ENCODE data around the gene SPON1. TPM values are rescaled to one million over a fixed set of nuclear protein-coding genes. Genes with fewer than 3 reads are reported as not detected.
"Not testable (repeated sequence)": the region's sequence is repeated elsewhere in the genome, so short reads cannot be mapped to it uniquely, and the experiment has no call there.

Gene SPON1
- total and polyA plus RNA-seq, 4 donors, result 0.72 to 4.9 (median 1.2) TPM

DNA sequence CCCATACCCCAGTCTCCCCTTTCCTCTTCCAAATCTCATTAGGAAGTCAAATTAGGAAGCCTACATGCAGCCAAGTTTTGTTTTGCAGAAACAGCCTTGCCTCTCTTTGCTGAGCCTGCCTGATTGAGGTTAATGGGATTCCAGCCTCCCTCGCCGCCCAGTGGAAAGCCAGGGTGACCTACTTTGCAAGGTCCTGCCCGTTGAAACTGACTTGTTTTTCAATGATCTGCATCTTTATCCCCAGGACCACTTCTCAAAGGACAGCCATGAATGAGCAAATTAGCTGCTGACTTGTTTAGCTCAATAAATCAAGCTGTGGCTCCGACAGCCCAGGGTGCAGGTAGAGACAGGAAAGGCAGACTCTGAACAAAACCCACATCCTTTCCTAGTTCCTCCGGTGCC, 286.1 kb downstream of the SPON1 start:
- no peak for DNase-seq (ENCODE audit: low spot score)
- H3K9ac ChIP-seq (ENCODE audit: low read depth in 1 of 2, low read length in 2 of 2), result no peak overlapping the region
- TF ChIP-seq RXRA (IDR thresholded peaks at IDR 0.05) (no peak), RAD21 (IDR thresholded peaks at IDR 0.05) (peak in 1 of 2 donors; percentile 23), FOXA1 (IDR thresholded peaks at IDR 0.05) (no peak)
- TF ChIP-seq, protein P1, sequence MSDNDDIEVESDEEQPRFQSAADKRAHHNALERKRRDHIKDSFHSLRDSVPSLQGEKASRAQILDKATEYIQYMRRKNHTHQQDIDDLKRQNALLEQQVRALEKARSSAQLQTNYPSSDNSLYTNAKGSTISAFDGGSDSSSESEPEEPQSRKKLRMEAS (IDR thresholded peaks at IDR 0.05), result no peak
- H3K4me3 ChIP-seq (ENCODE audit: low read depth in 1 of 3, low read length in 3 of 3), result no peak overlapping the region
- WGBS, result 48% methylated on average over 5 of the region's 5 CpGs
- H3K9me3 ChIP-seq (ENCODE audit: control insufficient read depth in 4 of 4, low read length in 3 of 4), result no peaks in the 10 kb centered on the region
- no peaks in the 10 kb centered on the region for H3K36me3 ChIP-seq (ENCODE audit: control insufficient read depth in 4 of 4, insufficient read depth in 3 of 4, low read depth in 1 of 4, low read length in 3 of 4)
- H3K27ac ChIP-seq (ENCODE audit: low read depth in 1 of 2, low read length in 2 of 2), result no peak overlapping the region
- H3K4me1 ChIP-seq (ENCODE audit: control insufficient read depth in 4 of 4, insufficient read depth in 4 of 4, low read length in 3 of 4), result peaks cover 0 to 4% (median 0%) of the 10 kb centered on the region in 4 donors
- peaks cover 0 to 2% (median 0%) of the 10 kb centered on the region in 4 donors for H3K27me3 ChIP-seq (ENCODE audit: control insufficient read depth in 4 of 4, insufficient read depth in 4 of 4, low read length in 3 of 4)

DNA sequence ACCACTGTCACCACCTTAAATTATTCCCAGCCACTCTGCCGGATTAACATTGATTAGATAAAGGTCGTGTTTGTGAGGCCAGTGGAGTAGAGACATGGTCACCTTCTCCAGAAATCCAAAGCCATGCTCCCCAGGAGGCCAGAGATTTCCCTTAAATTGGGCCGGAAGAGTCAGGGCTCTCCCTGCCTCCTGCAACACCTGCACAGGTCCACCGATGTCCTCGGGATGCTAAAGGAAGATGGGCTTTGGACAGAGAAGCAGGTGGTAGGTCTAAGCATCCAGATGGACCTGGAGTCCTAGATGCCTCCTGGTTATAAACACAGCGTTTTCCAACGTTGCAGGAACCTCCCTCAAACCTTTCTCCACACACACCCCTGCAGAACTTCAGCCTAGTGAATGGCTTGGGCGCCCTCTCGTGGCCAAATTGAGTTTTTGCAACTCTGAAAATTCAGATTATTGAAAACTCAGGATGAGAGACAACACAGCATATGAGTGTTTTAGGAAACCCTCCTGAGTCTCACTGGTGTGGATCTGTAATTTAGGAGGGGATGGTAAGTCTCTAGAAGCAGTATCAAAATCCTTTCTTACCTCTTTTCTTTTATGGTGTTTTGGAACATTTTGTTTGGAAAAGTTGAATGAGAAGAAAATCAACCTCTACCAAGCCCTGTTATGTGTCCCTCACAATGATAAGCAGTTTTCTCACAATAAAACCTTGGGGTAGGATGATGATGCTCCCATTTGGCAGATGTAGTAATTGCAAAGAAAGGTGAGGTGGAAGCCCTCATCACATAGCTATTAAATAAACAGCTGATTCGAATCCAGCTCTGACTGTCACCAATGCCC, 286.8 kb downstream of the SPON1 start:
- no peaks in the 10 kb centered on the region for H3K9me3 ChIP-seq (ENCODE audit: control insufficient read depth in 4 of 4, low read length in 3 of 4)
- peaks cover 0 to 4% (median 0%) of the 10 kb centered on the region in 4 donors for H3K4me1 ChIP-seq (ENCODE audit: control insufficient read depth in 4 of 4, insufficient read depth in 4 of 4, low read length in 3 of 4)
- H3K4me3 ChIP-seq (ENCODE audit: low read depth in 1 of 3, low read length in 3 of 3), result no peak overlapping the region
- H3K9ac ChIP-seq (ENCODE audit: low read depth in 1 of 2, low read length in 2 of 2), result no peak overlapping the region
- peaks cover 0 to 2% (median 0%) of the 10 kb centered on the region in 4 donors for H3K27me3 ChIP-seq (ENCODE audit: control insufficient read depth in 4 of 4, insufficient read depth in 4 of 4, low read length in 3 of 4)
- TF ChIP-seq, protein P2, sequence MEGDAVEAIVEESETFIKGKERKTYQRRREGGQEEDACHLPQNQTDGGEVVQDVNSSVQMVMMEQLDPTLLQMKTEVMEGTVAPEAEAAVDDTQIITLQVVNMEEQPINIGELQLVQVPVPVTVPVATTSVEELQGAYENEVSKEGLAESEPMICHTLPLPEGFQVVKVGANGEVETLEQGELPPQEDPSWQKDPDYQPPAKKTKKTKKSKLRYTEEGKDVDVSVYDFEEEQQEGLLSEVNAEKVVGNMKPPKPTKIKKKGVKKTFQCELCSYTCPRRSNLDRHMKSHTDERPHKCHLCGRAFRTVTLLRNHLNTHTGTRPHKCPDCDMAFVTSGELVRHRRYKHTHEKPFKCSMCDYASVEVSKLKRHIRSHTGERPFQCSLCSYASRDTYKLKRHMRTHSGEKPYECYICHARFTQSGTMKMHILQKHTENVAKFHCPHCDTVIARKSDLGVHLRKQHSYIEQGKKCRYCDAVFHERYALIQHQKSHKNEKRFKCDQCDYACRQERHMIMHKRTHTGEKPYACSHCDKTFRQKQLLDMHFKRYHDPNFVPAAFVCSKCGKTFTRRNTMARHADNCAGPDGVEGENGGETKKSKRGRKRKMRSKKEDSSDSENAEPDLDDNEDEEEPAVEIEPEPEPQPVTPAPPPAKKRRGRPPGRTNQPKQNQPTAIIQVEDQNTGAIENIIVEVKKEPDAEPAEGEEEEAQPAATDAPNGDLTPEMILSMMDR (IDR thresholded peaks at IDR 0.05; ENCODE audit: low read depth, low read length, missing input control), result peak; percentile 92
- TF ChIP-seq RAD21 (IDR thresholded peaks at IDR 0.05), result peak; percentile 99 to 100
- no peak for TF ChIP-seq HNF4G (IDR thresholded peaks at IDR 0.05)
- H3K36me3 ChIP-seq (ENCODE audit: control insufficient read depth in 4 of 4, insufficient read depth in 3 of 4, low read depth in 1 of 4, low read length in 3 of 4), result no peaks in the 10 kb centered on the region
- H3K27ac ChIP-seq (ENCODE audit: low read depth in 1 of 2, low read length in 2 of 2), result no peak overlapping the region
- DNase-seq (ENCODE audit: low spot score), result peak; percentile 55
- WGBS, result 25% methylated on average over 10 of the region's 10 CpGs

- Histone ChIP-seq H3K27me3 (ENCODE audit: control insufficient read depth in 4 of 4, insufficient read depth in 4 of 4, low read length in 3 of 4) (no peaks in the 10 kb centered on the region), H3K4me3 (ENCODE audit: low read depth in 1 of 3, low read length in 3 of 3) (no peak overlapping the region), H3K4me1 (ENCODE audit: control insufficient read depth in 4 of 4, insufficient read depth in 4 of 4, low read length in 3 of 4) (peaks cover 0 to 4% (median 0%) of the 10 kb centered on the region in 4 donors), H3K9ac (ENCODE audit: low read depth in 1 of 2, low read length in 2 of 2) (no peak overlapping the region), H3K9me3 (ENCODE audit: control insufficient read depth in 4 of 4, low read length in 3 of 4) (no peaks in the 10 kb centered on the region), H3K36me3 (ENCODE audit: control insufficient read depth in 4 of 4, insufficient read depth in 3 of 4, low read depth in 1 of 4, low read length in 3 of 4) (no peaks in the 10 kb centered on the region), H3K27ac (ENCODE audit: low read depth in 1 of 2, low read length in 2 of 2) (no peak overlapping the region)
- no peak for DNase-seq (ENCODE audit: low spot score)
- TF ChIP-seq JUND (IDR thresholded peaks at IDR 0.05), result no peak
- no peak for TF ChIP-seq HNF4G (IDR thresholded peaks at IDR 0.05)
- no peak for TF ChIP-seq NR2F2 (IDR thresholded peaks at IDR 0.05)
- TF ChIP-seq TAF1 (conservative IDR thresholded peaks at IDR 0.05), result no peak
- TF ChIP-seq RXRA (IDR thresholded peaks at IDR 0.05), result no peak
- TF ChIP-seq, protein P3, sequence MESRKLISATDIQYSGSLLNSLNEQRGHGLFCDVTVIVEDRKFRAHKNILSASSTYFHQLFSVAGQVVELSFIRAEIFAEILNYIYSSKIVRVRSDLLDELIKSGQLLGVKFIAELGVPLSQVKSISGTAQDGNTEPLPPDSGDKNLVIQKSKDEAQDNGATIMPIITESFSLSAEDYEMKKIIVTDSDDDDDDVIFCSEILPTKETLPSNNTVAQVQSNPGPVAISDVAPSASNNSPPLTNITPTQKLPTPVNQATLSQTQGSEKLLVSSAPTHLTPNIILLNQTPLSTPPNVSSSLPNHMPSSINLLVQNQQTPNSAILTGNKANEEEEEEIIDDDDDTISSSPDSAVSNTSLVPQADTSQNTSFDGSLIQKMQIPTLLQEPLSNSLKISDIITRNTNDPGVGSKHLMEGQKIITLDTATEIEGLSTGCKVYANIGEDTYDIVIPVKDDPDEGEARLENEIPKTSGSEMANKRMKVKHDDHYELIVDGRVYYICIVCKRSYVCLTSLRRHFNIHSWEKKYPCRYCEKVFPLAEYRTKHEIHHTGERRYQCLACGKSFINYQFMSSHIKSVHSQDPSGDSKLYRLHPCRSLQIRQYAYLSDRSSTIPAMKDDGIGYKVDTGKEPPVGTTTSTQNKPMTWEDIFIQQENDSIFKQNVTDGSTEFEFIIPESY (IDR thresholded peaks at IDR 0.05), result no peak
- no peak for TF ChIP-seq YY1 (IDR thresholded peaks at IDR 0.05)
- TF ChIP-seq REST (IDR thresholded peaks at IDR 0.05), result no peak
- TF ChIP-seq, protein P1 (IDR thresholded peaks at IDR 0.05), result no peak
- TF ChIP-seq SP1 (IDR thresholded peaks at IDR 0.05), result no peak
- TF ChIP-seq RAD21 (IDR thresholded peaks at IDR 0.05), result no peak
- TF ChIP-seq FOXA2 (IDR thresholded peaks at IDR 0.05), result no peak
- no peak for TF ChIP-seq GABPA (IDR thresholded peaks at IDR 0.05 in 1 of 2, conservative IDR thresholded peaks at IDR 0.05 in 1 of 2)
- WGBS, result 80% methylated on average over 5 of the region's 5 CpGs
Measured at GRCh38 chr11:14251754-14252153, 289.2 kb downstream of the SPON1 start.

DNA sequence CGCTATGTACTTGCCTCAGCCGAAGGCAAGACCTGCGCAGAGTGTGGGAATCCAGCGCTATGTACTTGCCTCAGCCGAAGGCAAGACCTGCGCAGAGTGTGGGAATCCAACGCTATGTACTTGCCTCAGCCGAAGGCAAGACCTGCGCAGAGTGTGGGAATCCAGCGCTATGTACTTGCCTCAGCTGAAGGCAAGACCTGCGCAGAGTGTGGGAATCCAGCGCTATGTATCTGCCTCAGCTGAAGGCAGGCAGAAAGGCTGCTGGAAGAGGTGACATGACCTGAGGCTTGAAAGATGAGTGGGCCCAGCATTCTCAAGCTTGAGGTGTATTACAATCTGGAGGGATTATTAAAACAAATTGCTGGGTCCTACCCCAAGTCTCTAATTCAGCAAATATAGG, 290.0 kb downstream of the SPON1 start:
- H3K27me3 ChIP-seq (ENCODE audit: control insufficient read depth in 4 of 4, insufficient read depth in 4 of 4, low read length in 3 of 4); H3K9me3 ChIP-seq (ENCODE audit: control insufficient read depth in 4 of 4, low read length in 3 of 4); H3K27ac ChIP-seq (ENCODE audit: low read depth in 1 of 2, low read length in 2 of 2); H3K4me3 ChIP-seq (ENCODE audit: low read depth in 1 of 3, low read length in 3 of 3); H3K9ac ChIP-seq (ENCODE audit: low read depth in 1 of 2, low read length in 2 of 2); DNase-seq (ENCODE audit: low spot score); H3K4me1 ChIP-seq (ENCODE audit: control insufficient read depth in 4 of 4, insufficient read depth in 4 of 4, low read length in 3 of 4); H3K36me3 ChIP-seq (ENCODE audit: control insufficient read depth in 4 of 4, insufficient read depth in 3 of 4, low read depth in 1 of 4, low read length in 3 of 4): not testable (repeated sequence)
- WGBS, result 96% methylated on average over 10 of the region's 12 CpGs
